HG03066 (cell line): Measurements from ENCODE around the gene KRT2.
"Not testable (repeated sequence)": the region's sequence is repeated elsewhere in the genome, so short reads cannot be mapped to it uniquely, and the experiment has no call there.

Experiments used
- ATAC-seq: cut with Tn5 transposase; IDR thresholded peaks from one replicate; pipeline ENCODE4 v1.9.1; 2021; ENCODE audit warnings: low read depth; ENCODE audit not compliant: unreplicated experiment

KRT2 gene

DNA sequence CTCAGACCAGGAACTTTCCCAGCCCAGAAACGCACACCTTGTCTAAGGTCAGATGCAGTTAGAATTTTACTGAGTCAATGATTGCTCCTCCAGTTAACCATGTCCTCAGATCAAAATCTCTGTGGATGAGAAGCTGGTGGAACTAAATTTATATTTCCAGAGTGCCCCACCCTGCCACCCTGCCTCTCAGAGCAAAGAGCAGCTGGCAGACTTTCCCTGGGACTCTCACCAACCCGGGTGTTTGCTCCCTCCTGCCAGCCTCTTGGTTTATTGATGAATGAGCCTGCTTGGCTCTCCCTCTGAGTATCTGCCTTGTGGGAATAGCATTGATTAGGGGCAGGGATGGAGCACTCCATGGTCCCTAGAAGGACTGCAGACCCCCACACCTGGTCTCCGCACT, 34.1 kb upstream of the KRT2 start:
- no peak for ATAC-seq

DNA sequence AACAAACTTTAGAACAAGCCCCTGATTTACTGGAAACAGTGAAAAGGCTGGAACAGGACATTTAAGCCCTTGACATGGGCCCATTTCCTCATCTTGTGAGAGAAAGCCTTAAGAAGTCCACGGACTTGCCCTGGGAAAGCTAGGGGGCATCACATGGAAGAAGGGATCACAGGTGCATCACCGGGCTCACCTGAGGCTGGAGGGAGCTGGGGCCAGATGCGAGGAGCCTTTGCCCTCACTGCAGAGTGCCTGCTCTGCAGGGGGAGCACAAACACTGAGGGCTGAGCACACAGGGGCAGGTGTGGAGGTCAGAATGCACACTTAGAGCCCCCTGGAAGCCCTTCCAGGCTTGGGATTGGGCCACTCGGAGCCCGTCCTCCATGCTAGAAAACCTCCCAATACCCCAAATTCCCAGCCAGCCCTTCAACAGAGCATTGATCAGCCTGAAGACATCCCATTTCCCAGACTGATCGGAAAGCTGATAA, 33.4 kb upstream of the KRT2 start:
- no peak for ATAC-seq

DNA sequence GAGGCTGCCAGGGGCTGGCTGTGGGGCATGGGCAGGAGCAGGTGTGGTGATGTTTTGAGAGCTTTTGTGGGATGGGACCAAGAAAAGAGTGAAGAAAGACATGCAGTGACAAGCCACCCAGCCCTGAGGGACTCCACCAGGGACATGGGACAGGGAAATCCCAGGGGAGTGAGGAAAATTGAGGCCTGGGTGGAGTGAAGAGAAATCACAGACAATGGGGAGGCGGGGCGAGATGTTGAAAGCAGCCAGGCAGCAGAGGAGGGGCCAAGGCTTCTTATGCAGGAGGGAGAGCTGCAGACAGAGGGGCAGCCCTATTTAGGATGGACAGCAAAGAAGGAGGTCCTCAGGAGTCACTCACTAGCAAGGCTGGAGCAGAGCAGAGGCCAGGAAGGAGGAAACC, 32.4 kb upstream of the KRT2 start:
- no peak for ATAC-seq

DNA sequence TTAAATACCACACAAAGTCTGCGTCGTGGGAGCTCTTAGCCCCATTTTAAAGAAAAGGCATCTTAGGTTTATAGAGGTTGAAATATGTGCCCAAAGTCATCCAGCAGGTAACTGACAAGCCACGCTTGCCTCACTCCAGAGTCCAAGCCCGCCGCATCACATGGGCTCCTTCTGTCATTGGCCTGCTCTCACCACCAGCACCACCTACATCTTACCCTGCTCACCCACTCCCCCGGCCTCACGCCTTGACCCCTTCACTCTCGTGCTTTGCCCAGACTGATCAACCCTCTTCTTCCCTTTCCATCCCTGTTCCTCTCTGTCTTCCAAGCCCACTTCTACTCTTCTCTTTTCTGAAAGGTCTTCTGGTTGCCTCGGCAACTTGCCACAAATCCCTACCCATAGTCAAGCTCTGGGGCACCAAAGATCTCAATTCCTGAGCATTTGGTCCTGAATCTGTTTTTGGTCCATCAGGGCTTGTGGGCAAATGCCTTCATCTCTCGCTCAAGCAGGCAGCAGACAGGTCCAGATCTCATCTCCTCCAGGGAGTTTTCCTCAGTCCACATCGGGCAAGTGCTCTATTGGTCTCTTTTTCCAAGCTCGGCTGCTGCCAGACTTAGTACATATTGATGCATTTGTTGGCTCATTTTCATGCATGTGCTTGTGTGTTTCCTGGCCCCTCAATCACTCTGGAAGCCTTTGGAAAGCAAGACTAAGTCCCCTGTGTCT, 31.7 kb upstream of the KRT2 start:
- ATAC-seq: no peak

DNA sequence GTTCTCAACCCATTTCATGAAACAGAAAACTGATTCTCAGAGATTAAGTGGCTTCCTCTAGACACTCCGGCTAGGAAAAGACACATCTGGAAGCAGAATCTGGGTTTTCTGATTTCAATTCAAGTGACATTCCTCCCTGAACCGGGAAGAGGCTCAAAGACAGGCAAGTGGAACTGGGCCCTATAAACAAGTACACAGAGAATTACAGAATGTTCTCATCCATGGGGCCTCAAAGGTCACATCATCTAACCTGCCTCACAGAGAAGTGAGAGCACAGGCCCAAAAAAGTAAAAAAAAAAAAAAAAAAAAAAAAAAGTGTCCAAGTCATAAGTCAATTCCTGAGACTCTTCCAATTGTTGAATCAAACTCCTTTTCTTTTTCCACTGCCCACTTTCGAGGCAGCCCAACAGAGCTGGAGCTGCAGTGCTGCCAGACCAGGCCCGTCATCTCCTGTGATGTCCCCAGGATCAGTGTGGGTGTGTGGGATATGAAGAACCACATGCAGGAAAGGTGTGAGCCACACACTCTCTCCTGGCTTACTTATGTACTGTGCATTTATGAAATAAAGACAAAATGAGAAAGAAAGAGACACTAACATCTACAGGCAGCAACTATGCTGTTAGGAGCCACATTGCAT, 31.0 kb upstream of the KRT2 start:
- ATAC-seq: no peak

DNA sequence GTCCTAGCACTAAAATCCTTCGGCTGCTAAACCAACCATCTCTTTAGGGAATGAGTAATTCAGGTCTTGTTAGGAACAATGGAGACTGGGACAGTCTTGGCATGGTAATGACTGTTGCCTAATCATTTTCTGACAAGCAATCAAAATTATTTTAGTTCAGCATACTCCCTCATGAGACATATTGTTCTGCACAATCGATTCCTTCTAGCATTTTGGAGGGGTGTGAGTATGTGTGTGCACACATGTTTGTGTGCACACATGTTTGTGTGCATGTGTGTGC, 30.3 kb upstream of the KRT2 start:
- no peak for ATAC-seq

DNA sequence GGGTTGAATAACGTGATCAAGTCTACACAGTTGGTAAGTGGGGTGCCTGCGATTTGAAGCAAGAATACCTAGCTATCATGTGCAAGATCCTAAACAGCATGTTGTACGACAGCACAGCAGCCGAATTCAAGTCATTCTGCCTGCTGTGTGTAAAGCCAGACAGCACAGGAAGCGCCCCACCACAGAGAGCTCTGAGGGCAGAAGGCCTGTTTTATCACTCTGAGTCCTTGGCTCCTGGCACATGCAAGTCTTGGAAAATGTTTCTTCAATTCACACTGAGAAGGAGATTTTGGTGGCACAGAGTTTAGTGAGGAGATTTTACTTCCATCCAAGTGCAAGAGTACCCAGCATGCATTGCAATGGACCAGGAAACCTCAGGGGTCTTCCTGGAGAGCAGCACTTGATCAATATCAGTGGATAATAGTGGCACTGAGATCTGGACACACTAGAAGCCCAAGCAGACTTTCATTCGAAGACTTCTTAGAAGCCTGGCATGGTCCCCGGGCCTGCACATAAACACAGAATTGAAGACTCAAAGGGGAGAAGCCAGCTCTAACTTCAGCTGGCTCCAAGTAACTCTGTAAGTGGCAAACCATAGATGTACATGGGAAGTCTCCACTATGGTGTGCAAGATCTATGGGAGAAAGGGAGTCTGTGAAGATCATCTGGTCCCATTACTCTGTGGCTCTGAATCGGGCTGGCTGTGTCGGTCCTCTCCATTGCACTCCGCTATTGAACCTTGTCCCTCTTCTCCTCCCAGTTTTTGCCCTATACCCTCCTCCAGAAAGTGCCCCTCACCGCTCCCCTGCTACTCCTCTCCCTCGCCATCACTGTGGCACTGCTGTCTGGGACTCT, 29.7 kb upstream of the KRT2 start:
- ATAC-seq: no peak

DNA sequence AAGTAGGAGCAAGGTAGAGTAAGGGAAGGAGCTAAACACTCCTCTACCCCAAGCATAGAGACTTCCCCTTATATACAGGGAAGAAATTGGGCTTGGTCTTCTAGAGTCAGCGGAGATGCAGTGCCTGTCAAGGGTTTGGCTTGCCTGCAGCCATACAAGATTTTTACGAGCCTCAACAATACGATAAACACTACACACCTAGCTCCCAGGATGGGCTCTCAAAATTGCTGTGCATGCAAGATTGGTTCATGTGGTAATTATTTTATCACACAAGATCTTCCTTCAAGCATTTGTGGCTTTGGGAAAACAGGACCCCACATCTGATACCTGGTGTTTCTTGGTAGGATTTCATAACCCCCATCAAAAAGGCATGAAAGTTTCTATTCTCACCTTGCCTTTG, 28.4 kb upstream of the KRT2 start, which contains the start of gene KRT1:
KRT1 (minus strand) TSS at position 45 of the 400 bp plus-strand sequence. CDS start 59 bp downstream, outside the sequence.
- ATAC-seq: no peak

DNA sequence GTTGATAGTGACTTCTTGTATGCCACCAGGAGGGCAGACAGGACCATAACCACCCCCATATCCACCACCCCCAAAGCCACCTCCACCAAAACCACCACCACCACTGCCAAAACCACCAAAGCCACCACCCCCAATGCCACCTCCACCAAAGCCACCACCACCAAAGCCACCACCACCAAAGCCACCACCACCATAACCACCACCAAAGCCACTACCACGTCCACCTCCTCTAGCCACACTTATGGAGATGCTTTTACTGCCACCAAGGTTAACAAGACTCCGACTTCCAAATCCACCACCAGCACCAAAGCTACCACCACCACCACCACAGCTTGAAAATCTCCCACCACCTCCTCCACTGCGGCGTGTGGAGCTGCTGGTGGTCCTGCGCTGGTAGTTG, 27.9 kb upstream of the KRT2 start:
- ATAC-seq: no peak

DNA sequence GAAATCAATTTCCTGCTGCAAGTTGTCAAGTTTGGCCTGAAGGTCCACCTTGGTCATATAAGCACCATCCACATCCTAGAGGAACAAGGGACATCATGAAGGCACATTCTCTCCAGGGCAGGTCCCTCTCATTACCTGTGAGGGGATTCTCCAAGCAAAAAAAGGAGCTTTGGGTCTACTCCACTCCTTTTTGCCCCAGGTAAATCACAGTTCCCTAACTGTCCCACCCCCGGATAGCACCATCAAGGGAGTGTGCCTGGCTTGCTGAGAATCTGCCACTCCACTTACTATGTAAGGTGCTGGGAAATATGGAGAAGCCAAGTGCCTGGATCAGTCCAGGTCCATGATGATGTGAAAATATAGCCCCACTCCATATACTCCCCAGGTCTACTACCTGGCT, 25.7 kb upstream of the KRT2 start:
- no peak for ATAC-seq

DNA sequence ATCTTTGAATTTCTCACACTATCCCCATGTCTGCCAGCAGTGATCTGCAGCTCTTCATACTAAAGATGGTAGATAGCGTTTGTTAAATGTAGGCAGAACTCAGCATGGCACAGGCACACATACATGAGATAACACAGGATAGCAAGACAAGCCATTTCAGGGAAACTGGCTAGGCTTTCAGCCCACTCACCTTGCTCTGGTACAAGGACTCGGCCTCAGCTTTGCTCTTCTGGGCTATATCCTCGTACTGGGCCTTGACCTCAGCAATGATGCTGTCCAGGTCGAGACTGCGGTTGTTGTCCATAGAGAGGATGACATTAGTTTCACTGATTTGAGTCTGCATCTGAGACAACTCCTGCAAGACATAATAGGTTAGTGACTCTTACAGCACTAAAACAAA, 25.1 kb upstream of the KRT2 start:
- no peak for ATAC-seq

DNA sequence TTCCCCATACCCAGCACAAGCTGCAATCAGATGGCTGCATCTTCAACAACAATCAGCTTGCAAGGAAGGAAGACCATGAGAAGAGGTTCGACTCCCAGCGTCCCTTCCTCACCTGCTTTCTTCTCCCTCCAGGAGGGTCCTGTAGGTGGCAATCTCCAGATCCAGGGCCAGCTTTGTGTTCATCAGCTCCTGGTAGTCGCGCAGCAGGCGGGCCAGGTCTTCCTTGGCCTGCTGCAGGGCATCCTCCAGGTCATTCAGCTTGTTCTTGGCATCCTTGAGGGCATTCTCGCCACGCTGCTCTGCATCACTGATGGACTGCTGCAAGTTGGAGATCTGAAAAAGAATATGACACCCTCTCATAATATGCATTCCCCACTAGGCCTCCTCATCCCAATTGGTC, 24.2 kb upstream of the KRT2 start:
- no peak for ATAC-seq

DNA sequence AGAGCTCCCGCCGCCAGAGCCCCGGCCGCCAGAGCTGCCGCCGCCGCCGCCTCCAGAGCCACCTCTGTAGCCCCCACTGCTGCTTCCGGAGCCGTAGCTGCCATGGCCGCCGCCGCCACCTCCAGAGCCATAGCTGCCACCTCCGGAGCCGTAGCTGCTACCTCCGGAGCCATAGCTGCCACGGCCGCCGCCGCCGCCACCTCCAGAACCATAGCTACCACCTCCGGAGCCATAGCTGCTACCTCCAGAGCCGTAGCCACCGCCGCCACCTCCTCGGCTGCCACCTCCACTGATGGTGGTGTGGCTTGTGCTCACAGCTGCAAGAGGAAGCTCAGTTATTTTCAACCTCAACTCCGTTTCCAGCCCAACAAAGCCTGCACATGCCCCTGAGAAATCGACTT, 23.3 kb upstream of the KRT2 start:
- ATAC-seq: no peak

DNA sequence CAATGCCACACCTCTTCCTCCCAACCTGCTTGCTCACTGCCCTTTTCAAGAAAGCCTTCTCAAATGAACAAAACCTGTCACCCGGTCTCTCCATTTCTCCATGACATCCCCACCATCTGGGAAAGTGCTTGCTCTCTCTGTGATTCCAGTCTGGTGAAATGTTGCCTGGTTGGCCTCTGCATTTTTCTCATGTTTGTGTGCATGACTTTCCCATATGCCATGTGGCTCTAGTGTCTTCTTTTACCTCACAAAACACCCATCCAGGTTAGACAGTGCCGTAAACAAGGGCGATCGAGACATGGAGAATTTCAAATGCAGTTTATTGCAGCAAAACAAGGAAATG, 22.4 kb upstream of the KRT2 start:
- no peak for ATAC-seq

DNA sequence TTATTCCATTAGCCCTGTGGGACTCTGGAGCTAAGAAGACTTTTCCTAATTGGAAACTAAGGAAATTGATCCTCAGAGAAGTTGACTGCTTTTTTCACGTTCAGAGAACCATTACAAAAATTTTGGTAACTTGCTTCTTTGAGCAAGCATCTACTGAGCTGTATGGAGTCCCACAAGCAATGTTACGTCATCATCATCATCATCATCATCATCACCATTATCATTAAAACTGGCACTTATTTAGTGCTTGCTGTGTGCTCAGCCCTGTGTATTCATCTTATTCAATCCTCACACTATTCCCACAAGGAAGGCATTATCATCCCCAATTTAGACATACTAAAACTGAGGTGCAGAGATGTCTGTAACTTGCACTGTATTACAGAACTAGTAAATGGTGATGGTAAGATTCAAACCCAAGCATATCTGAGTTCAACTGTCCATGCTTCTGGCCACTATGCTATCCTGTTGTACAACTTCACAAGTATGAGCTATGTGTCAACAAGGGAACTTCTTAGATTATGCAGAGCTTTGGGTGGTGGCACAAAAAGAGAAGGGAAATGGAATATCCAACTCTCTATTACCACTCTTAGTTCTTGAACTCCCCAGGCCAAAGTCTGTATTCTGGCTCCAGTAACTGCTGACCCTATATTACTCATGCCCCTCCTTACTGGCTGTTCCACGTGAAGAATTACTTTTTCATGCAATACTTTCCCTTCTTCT, 21.9 kb upstream of the KRT2 start:
- ATAC-seq: no peak

DNA sequence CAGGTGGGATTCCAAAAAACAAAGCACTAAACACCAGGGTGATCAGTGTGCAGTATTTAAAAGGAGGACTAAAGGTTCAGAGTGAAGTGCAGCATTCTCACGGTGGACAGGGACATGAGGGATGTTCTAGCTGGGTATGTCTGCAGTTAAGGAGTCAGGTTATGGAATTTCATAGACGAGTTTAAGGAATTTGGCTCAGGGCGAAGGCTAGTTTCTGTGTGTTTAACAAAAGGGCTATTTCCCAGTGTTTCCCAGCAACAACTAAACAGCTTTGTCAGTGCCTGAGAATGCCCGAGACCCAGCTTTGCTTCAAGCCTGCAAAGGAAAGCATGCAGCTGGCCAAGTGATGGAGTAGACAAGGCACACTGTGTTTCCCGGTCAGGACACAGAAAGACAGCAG, 21.2 kb upstream of the KRT2 start:
- no peak for ATAC-seq

DNA sequence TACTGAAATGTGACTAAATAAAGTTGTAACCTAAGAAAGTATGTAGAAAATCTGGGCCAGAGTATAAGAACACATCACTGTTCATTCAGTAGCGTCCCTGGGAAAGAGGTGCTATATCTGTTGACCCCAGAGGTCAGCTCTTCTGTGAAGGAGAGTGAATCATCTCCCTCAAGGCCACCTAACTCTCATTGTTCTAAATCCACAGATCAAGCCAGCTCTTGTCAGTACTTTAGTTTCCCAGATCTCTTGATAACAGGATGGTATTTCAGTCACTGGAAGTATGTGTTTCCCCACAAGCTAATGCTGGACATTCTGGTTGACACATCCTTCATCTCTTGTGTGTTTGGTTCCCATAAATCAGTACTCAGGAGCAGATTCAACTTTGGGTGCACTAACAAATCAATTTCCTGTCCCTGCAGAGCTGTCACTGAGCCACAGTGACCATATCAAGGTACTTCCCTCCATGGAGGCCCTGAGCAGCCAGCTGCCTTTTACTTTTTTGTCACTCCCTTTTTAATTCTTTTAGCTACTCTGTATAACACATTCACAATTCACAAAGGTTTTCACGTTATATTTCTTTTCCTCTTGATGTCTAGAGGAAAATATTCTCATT, 20.4 kb upstream of the KRT2 start:
- no peak for ATAC-seq

DNA sequence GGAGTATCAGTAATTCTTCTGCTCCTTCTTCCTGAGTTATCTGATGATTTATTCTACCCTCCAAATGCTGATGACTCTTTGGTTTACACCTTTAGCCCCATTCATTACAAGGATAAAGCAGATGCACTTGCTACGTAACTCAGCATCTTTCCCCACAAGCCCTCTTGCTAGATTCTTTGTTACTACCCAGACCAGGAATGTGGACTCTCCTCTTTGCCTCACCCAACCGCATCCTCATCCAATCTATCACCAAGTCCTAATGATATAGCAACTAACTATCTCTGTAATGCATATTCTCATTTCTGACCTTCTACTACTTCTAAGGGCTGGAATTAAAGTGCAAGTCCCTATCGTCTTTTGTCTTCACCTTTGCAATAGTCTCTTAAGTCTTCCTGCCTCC, 18.9 kb upstream of the KRT2 start:
- ATAC-seq: no peak

DNA sequence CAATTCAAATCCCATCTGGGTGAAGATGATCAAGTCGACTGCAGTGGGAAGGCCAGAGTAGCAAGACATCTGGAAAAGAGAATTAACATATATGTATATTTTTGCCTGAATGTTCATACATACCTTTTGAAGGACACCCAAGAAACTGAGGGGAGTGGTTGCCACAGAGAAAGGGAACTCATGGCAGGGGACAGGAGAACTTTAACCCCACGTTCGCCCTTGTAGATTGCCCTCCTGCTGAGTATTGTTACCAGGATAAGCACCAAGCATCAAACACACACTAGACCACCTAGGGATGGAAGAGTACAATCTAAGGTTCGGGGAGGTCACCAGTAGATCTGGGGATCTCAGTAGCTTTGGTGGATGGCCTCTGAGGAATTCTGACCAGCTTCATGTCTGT, 18.5 kb upstream of the KRT2 start:
- no peak for ATAC-seq

DNA sequence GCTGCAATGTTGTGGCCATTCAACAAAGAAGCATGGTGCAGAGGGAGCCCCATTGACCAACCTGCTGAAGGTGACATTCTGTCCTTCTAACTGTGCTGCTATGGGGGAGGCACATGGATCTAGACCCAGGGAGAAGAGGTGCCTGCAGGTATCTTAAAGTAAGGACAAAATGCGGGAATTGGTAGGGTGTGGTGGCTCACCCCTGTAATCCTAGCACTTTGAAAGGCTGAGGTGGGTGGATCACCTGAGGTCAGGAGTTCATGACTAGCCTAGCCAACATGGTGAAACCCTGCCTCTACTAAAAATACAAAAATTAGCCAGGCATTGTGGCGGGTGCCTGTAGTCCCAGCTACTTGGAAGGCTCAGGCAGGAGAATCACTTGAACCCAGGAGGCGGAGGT, 17.9 kb upstream of the KRT2 start:
- ATAC-seq: not testable (repeated sequence)

DNA sequence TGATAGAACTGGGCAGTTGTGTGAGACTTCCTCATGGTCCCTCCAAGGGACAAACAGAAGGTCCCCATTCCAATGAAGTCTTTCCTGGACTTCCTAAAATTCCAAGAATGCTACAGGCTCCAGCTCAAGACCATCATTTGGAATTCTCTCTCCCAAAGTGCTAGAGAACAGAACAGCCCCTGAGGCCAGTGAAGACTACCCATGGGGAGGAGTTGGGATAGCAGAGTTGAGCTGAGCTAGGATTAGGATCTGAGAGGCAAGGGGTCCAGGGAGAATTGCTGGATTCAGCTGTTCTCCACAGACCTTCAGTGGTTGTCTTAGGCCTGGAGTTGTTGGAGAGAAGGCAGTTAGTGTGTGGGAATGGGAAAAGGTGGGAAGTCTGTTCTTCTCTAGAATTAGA, 17.4 kb upstream of the KRT2 start:
- ATAC-seq: no peak
